ENCODE data around the gene C21orf91. TPM values are rescaled to one million over a fixed set of nuclear protein-coding genes. Genes with fewer than 3 reads are reported as not detected.

C21orf91 gene
- total RNA-seq: 10 to 100 TPM; 67.9 to 75.2 TPM

GRCh38 chr21:17819114-17819876, at the start of gene C21orf91:
C21orf91 (minus strand) TSS chr21:17819356; CDS start chr21:17818318, 1,038 bp downstream.
- Mint-ChIP-seq H3K27ac (peak within 1 kb of the TSS; percentile 100), H3K4me1 (peaks cover 31% of the 10 kb centered on the region), H3K4me3 (peak within 1 kb of the TSS; percentile 97), H3K36me3 (peaks cover 29% of the 10 kb centered on the region), H3K9me3 (peaks cover 4% of the 10 kb centered on the region), H3K27me3 (no peaks in the 10 kb centered on the region)
- DNase-seq (peak; percentile 90), ATAC-seq (ENCODE audit: low read depth) (peak; percentile 89)
- POLR2A ChIA-PET: interaction anchor here (0.7 to 4.9 kb wide), 14 partner anchors 15 to 208 kb away, joined by 3 to 36 read pairs (median 6); no protein-coding TSS in a partner anchor

DNA sequence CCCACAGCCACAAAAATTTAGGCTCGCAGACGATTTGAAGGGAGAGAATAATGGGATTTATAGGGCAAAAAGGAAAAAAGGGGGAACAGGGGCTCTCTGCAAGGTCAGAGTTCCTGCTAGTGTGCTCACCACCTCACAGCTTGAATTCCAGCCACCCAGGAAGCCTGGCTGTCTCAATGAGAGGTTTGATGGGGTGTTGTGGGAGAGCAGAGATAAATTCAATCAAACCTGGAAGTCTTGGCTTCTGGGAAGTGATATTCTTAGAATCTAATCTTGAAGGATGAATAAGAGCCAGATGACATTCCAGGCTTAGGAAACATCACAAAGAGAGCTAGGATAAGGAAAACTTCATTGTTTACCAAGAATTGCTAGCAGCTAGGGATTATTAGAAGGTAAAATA, 47.4 kb upstream of the C21orf91 start:
- POLR2A ChIA-PET: no interaction called here

GRCh38 chr21:17859661-17860060, 40.5 kb upstream of the C21orf91 start:
- ATAC-seq (ENCODE audit: low read depth) (no peak), DNase-seq (no peak)
- no peaks in the 10 kb centered on the region for H3K27me3 Mint-ChIP-seq
- H3K36me3 Mint-ChIP-seq: no peaks in the 10 kb centered on the region
- no peaks in the 10 kb centered on the region for H3K4me1 Mint-ChIP-seq
- peaks cover 1% of the 10 kb centered on the region for H3K9me3 Mint-ChIP-seq
- no peak overlapping the region for H3K4me3 Mint-ChIP-seq
- H3K27ac Mint-ChIP-seq: no peak overlapping the region
- POLR2A ChIA-PET: no interaction called here

More for the DNA sequence above, 47.4 kb upstream of the C21orf91 start:
- DNase-seq (no peak), ATAC-seq (ENCODE audit: low read depth) (no peak)
- Mint-ChIP-seq H3K4me3 (no peak overlapping the region), H3K27ac (no peak overlapping the region), H3K9me3 (no peaks in the 10 kb centered on the region), H3K36me3 (no peaks in the 10 kb centered on the region), H3K27me3 (no peaks in the 10 kb centered on the region), H3K4me1 (no peaks in the 10 kb centered on the region)

- Mint-ChIP-seq H3K4me3 (no peak overlapping the region), H3K4me1 (no peaks in the 10 kb centered on the region), H3K36me3 (no peaks in the 10 kb centered on the region), H3K27ac (no peak overlapping the region), H3K9me3 (peaks cover 1% of the 10 kb centered on the region), H3K27me3 (no peaks in the 10 kb centered on the region)
- ATAC-seq (ENCODE audit: low read depth) (no peak), DNase-seq (no peak)
- POLR2A ChIA-PET: no interaction called here
These were observed 39.6 kb upstream of the C21orf91 start for GRCh38 chr21:17858747-17859146.

DNA sequence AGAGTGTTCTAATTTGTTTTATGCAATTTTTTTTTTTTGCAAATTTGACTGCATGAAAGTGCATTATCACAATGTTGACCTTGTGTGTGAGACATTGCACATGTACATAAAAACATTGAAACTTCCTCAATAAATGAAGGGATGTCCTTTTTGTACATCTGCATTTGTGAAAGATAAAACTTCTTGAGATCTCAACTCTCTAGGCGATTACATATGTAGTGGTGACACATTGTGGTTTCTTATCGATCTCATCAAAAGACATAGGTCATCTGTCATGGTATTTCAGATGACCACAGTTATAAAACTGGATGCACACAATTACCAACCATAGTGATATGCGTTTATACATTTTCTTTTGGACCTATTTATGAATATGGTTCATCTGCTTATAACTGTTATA, 35.6 kb upstream of the C21orf91 start:
- no peak overlapping the region for H3K4me3 Mint-ChIP-seq
- no peaks in the 10 kb centered on the region for H3K36me3 Mint-ChIP-seq
- peaks cover 4% of the 10 kb centered on the region for H3K9me3 Mint-ChIP-seq
- no peak overlapping the region for H3K27ac Mint-ChIP-seq
- no peaks in the 10 kb centered on the region for H3K4me1 Mint-ChIP-seq
- no peaks in the 10 kb centered on the region for H3K27me3 Mint-ChIP-seq
- ATAC-seq (ENCODE audit: low read depth) (no peak), DNase-seq (no peak)
- POLR2A ChIA-PET: no interaction called here

DNA sequence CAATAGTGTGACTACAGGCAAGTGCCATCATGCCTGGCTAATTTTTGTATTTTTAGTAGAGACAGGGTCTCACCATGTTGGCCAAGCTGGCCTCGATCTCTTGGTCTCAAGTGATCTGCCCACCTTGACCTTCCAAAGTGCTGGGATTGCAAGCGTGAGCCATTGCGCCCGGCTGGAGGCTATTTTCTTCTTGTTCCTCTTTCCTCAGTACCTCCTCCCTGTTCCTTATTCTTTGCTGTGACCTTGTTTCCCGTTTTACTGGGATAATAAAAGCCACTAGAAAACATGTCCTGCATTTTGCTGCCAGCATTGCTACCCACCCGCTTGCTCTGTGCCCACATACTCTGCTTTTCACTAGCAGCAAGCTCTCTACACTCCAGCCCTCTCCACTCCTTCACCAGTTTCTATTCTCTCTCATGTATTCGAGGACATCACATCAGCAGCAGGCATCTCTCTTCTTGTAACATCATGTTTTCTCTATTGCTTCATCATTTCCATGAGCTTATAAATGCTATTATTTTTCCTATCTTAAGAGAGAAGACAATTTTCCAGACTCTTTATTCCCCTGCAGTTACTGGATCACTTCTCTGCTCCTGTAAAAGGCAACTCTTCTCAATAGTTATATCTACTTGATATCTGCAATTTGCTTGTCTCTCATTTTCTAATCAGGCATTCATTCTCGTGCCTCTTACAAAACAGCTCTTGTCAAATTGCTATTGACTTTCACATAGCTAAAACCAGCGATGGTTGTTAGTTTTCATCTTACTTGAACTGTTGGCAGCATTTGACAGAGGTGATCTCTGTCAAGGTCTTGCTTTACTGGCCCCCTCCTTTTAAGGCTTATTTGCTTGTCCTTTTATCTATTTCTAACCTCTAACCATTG, 34.5 kb upstream of the C21orf91 start:
- POLR2A ChIA-PET: no interaction called here
- Mint-ChIP-seq H3K27me3 (no peaks in the 10 kb centered on the region), H3K4me1 (no peaks in the 10 kb centered on the region), H3K4me3 (no peak overlapping the region), H3K9me3 (peaks cover 4% of the 10 kb centered on the region), H3K36me3 (no peaks in the 10 kb centered on the region), H3K27ac (no peak overlapping the region)
- DNase-seq: no peak
- no peak for ATAC-seq (ENCODE audit: low read depth)

DNA sequence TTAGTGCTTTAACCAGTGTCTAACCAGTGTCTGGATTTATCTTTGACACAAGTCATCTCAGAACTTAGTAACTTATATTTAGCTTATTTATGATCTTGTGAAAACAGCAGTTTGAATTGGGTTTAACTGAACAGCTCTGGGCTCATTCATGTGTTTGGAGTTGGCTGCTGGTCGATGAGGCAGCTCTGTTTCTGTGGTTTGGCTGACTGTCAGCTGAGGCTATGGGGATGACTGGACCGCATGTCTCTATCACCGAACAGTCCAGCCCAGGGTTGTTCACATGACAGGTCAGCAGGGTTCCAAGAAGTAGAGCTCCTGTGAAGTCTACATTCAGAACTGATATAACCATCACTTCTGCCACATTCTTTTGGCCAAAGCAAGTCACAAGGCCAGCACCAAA, 29.1 kb upstream of the C21orf91 start:
- H3K27ac Mint-ChIP-seq: no peak overlapping the region
- POLR2A ChIA-PET: no interaction called here
- H3K4me3 Mint-ChIP-seq: no peak overlapping the region
- H3K27me3 Mint-ChIP-seq: no peaks in the 10 kb centered on the region
- DNase-seq (no peak), ATAC-seq (ENCODE audit: low read depth) (no peak)
- no peaks in the 10 kb centered on the region for H3K4me1 Mint-ChIP-seq
- H3K36me3 Mint-ChIP-seq: no peaks in the 10 kb centered on the region
- H3K9me3 Mint-ChIP-seq: peaks cover 2% of the 10 kb centered on the region

DNA sequence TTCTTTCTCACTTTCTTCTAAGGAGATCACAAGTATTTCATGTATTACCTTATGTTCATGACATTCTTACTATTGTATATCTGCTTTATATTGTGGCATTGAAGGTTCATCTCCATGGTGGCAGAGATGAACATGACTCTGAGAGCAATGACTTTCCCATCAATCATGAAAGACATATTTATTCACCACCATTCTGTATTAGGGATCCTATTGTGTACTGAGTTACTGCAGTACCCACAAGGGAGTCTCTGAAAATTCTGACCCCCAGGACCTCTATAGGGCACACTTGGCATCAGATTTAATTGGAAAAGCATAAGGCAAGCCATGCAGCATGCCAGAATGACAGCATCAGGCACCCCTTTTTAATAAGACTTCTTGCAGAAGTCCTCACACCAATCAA, 21.9 kb upstream of the C21orf91 start:
- H3K27ac Mint-ChIP-seq: no peak overlapping the region
- H3K27me3 Mint-ChIP-seq: peaks cover 5% of the 10 kb centered on the region
- H3K9me3 Mint-ChIP-seq: peaks cover 4% of the 10 kb centered on the region
- H3K4me1 Mint-ChIP-seq: no peaks in the 10 kb centered on the region
- DNase-seq: no peak
- H3K4me3 Mint-ChIP-seq: no peak overlapping the region
- H3K36me3 Mint-ChIP-seq: peaks cover 3% of the 10 kb centered on the region
- POLR2A ChIA-PET: no interaction called here
- no peak for ATAC-seq (ENCODE audit: low read depth)

DNA sequence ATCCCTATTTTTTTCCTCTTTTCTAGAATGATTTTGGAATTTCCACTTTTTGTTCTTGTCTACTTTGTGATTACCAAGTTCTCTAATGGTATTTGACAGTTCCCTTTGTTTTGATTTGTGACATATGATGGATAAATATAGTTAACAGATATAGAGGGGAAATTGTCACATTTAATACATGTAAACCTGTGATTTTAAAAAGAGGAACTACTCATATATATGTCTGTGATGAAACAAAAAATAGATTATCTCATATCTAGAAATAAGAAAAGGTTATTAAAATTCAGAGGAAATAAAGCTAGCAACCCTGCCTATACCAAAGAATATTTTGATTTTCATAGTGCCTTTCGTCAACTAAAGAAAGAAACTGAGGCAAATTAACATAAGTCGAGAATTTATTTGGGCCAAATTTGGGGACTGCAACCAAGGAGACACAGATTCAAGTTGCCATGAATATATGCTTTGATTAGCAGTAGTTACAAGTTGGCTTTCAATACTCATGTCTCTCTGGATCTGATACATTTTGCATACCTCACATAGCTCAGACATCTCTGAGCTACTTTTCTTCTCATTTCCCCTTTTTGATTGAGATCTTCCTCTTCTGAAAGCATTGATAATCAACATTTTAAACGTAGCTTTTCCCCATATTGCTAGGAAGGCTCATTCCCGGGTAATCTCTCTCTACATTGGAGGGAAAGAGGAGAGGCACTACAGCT, 15.6 kb upstream of the C21orf91 start:
- no peak overlapping the region for H3K4me3 Mint-ChIP-seq
- peaks cover 3% of the 10 kb centered on the region for H3K9me3 Mint-ChIP-seq
- H3K27ac Mint-ChIP-seq: no peak overlapping the region
- H3K36me3 Mint-ChIP-seq: peaks cover 2% of the 10 kb centered on the region
- no peak for ATAC-seq (ENCODE audit: low read depth)
- H3K4me1 Mint-ChIP-seq: no peaks in the 10 kb centered on the region
- H3K27me3 Mint-ChIP-seq: peaks cover 2% of the 10 kb centered on the region
- DNase-seq: no peak
- POLR2A ChIA-PET: no interaction called here

GRCh38 chr21:17829472-17829871, 10.3 kb upstream of the C21orf91 start:
- H3K27ac Mint-ChIP-seq: no peak overlapping the region
- no peak for DNase-seq
- peaks cover 16% of the 10 kb centered on the region for H3K9me3 Mint-ChIP-seq
- ATAC-seq (ENCODE audit: low read depth): no peak
- H3K4me1 Mint-ChIP-seq: no peaks in the 10 kb centered on the region
- POLR2A ChIA-PET: no interaction called here
- no peaks in the 10 kb centered on the region for H3K27me3 Mint-ChIP-seq
- peaks cover 12% of the 10 kb centered on the region for H3K36me3 Mint-ChIP-seq
- H3K4me3 Mint-ChIP-seq: no peak overlapping the region

GRCh38 chr21:17828223-17828622, 9.1 kb upstream of the C21orf91 start:
- Mint-ChIP-seq H3K4me3 (no peak overlapping the region), H3K4me1 (no peaks in the 10 kb centered on the region), H3K27me3 (no peaks in the 10 kb centered on the region), H3K9me3 (peaks cover 19% of the 10 kb centered on the region), H3K36me3 (peaks cover 17% of the 10 kb centered on the region), H3K27ac (no peak overlapping the region)
- DNase-seq (no peak), ATAC-seq (ENCODE audit: low read depth) (no peak)
- POLR2A ChIA-PET: no interaction called here

GRCh38 chr21:17823846-17824245, 4.7 kb upstream of the C21orf91 start:
- Mint-ChIP-seq H3K9me3 (peaks cover 19% of the 10 kb centered on the region), H3K27ac (no peak overlapping the region), H3K4me3 (no peak overlapping the region), H3K27me3 (no peaks in the 10 kb centered on the region), H3K36me3 (peaks cover 19% of the 10 kb centered on the region), H3K4me1 (peaks cover 10% of the 10 kb centered on the region)
- DNase-seq (no peak), ATAC-seq (ENCODE audit: low read depth) (no peak)
- POLR2A ChIA-PET: no interaction called here

GRCh38 chr21:17821121-17821520, 2.0 kb upstream of the C21orf91 start:
- Mint-ChIP-seq H3K4me1 (peaks cover 19% of the 10 kb centered on the region), H3K4me3 (peak overlapping the region; percentile 97), H3K9me3 (peaks cover 18% of the 10 kb centered on the region), H3K36me3 (peaks cover 29% of the 10 kb centered on the region), H3K27ac (peak overlapping the region; percentile 100), H3K27me3 (no peaks in the 10 kb centered on the region)
- DNase-seq (no peak), ATAC-seq (ENCODE audit: low read depth) (no peak)
- POLR2A ChIA-PET: interaction anchor here (1.3 to 4.9 kb wide), 2 partner anchors 40 to 45 kb away, joined by 3 to 36 read pairs; no protein-coding TSS in a partner anchor
